Mucosa of descending colon (tissue), 3 donors: ENCODE data around the gene DLEC1. TPM values are rescaled to one million over a fixed set of nuclear protein-coding genes. Genes with fewer than 3 reads are reported as not detected.
A peak's percentile ranks its signal among the peaks of the same experiment; 100 is the strongest.

ENCODE experiments used
- ATAC-seq: fragments of 200-7000 bp; cut with Tn5 transposase; one replicate; pipeline ENCODE4 v1.9.1; 2020; ENCODE audit warnings: mild to moderate bottlenecking, moderate library complexity
- DNase-seq, 3 donors: peaks; one replicate each; pipeline ENCODE4 v3.0.0-alpha.2; 2020
- H3K36me3 ChIP-seq: fragments of 200-600 bp; one replicate; pipeline ENCODE4 v1.8.0; 2021; ENCODE audit warnings: low read depth, mild to moderate bottlenecking
- H3K4me1 ChIP-seq: fragments of 200-600 bp; one replicate; pipeline ENCODE4 v1.8.0; 2021; ENCODE audit warnings: low read depth, mild to moderate bottlenecking
- H3K4me3 ChIP-seq: fragments of 200-600 bp; one replicate; pipeline ENCODE4 v1.8.0; 2021; ENCODE audit warnings: mild to moderate bottlenecking
- H3K9me3 ChIP-seq: fragments of 200-600 bp; one replicate; pipeline ENCODE4 v1.8.0; 2021; ENCODE audit warnings: mild to moderate bottlenecking
- intact Hi-C, 2 donors: fragments of 100-400 bp; cut with DNase I in 1 of 2; cut with micrococcal nuclease in 1 of 2; formaldehyde crosslinking; loops; one replicate each; pipeline versions ENCODE4 v1.11.0 to v1.11.1; 2022; cut with DNase I, micrococcal nuclease
- total RNA-seq, 3 donors: library from RNA; stranded (reverse); fragmentation: NEBNext Ultra II Directional in 2 of 3; extraction: Animal tissue kit (Norgen Biotek cat#: 25700) in 2 of 3; gene quantifications; one replicate each; pipeline versions ENCODE4 v1.2.1 to v1.2.4, GENCODE V29; 2021 to 2023
- TF ChIP-seq, protein P1 (sequence below): fragments of 200-600 bp; IDR thresholded peaks from one replicate; pipeline ENCODE4 v1.8.0; 2022; ENCODE audit warnings: antibody characterized with exemption, mild to moderate bottlenecking
- donor health status: DM: no; HTN: no; CAD: no; lungs with moderate emphysema.
- donor health status: DM: no; HTN: no; CAD: no.
- donor health status: DM: no; HTN: yes; CAD: no.

The DLEC1 gene
- total RNA-seq, 3 donors from 2014 or later = 0.73 to 1.7 (median 1.5) TPM

DNA sequence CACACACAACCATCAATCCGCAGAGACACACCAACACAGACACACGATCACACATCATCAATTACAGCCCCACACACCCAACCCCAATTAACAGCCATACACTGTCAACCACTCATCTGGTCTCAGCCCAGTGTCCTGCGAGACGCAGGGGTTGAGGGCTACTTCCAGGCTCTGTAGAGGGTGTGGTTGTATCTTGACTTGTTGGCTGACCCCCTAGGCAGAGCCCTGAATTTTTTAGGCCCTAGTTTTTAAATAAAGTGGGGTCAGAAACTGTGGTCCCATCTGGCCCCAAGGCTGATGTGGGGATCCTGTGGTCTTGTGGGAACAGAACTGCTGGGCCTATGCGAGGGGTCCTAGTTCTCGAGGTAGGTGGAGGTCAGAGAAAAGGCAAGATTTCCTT lies 39.2 kb upstream of the DLEC1 start:
- no peak for ATAC-seq
- peak; percentile 17 to 26 (median 24) for DNase-seq
- no peaks in the 10 kb centered on the region for H3K9me3 ChIP-seq
- intact Hi-C loops = no loop called here
- H3K4me3 ChIP-seq = no peak overlapping the region
- peaks cover 40% of the 10 kb centered on the region for H3K4me1 ChIP-seq
- H3K36me3 ChIP-seq = no peaks in the 10 kb centered on the region
- TF ChIP-seq, protein P1, sequence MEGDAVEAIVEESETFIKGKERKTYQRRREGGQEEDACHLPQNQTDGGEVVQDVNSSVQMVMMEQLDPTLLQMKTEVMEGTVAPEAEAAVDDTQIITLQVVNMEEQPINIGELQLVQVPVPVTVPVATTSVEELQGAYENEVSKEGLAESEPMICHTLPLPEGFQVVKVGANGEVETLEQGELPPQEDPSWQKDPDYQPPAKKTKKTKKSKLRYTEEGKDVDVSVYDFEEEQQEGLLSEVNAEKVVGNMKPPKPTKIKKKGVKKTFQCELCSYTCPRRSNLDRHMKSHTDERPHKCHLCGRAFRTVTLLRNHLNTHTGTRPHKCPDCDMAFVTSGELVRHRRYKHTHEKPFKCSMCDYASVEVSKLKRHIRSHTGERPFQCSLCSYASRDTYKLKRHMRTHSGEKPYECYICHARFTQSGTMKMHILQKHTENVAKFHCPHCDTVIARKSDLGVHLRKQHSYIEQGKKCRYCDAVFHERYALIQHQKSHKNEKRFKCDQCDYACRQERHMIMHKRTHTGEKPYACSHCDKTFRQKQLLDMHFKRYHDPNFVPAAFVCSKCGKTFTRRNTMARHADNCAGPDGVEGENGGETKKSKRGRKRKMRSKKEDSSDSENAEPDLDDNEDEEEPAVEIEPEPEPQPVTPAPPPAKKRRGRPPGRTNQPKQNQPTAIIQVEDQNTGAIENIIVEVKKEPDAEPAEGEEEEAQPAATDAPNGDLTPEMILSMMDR = no peak

DNA sequence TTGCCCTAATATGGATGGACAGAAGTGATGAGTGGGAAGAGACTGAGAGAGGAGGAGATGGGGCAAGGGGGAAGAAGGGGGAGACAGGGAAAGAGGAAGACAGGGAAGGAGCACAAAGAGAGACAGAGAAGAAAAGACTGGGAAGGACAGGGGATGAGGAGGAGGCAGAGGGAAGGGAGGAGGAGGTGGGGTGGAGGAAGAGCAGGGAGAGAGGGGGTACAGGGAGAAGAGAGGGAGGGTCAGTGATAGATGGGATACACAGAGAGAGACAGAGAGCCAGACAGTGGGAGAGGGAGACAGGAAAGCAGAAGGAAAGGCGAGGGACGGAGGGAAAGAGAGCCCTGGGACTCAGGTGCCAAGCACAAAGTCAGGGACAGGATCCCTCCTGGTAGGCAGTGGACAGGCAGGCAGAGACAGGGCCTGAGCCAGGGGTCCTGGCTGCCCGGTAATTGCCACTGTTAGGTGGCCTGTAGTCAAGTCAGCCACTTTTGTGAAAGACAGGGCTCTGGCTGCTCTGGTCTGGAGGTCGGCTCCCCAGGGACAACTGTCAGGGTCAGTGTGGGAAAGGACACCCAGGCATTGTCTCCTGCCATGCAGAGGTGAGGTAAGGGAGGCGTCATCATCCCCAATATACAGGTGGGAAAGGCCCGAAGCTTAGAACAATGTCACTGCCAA lies 38.6 kb upstream of the DLEC1 start:
- no peak overlapping the region for H3K4me3 ChIP-seq
- TF ChIP-seq, protein P1 = no peak
- peaks cover 44% of the 10 kb centered on the region for H3K4me1 ChIP-seq
- no peaks in the 10 kb centered on the region for H3K9me3 ChIP-seq
- DNase-seq (peak; percentile 4 to 39 (median 18)), ATAC-seq (no peak)
- intact Hi-C loops = no loop called here
- no peaks in the 10 kb centered on the region for H3K36me3 ChIP-seq

DNA sequence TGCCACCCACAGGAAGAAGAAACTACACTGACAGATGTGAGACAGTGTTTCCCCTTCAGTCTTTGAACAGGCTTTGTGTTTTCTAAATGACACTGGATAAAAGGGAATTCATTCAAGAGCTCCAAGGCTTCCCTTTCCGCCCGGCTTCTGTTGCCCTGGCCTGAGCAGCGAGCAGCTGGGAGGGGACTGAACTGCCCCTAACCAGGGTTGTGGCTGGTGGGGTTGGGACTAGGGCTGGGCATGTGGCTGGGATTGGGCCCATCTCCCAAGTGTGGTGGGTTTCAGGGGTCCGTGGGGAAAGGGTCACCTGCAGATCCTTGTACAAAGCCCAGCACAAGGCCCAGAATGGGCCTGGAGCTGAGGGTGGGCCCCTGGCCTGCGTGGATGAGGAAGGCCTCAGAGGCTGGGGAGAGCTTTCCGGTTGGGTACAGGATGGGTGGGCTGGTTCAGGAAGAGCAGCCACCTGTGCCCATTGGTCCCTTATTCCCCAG lies 38.0 kb upstream of the DLEC1 start:
- Histone ChIP-seq H3K9me3 (no peaks in the 10 kb centered on the region), H3K4me1 (peaks cover 49% of the 10 kb centered on the region), H3K36me3 (no peaks in the 10 kb centered on the region), H3K4me3 (no peak overlapping the region)
- TF ChIP-seq, protein P1 = no peak
- ATAC-seq = no peak
- peak; percentile 5 to 42 (median 39) for DNase-seq
- intact Hi-C loops = no loop called here

DNA sequence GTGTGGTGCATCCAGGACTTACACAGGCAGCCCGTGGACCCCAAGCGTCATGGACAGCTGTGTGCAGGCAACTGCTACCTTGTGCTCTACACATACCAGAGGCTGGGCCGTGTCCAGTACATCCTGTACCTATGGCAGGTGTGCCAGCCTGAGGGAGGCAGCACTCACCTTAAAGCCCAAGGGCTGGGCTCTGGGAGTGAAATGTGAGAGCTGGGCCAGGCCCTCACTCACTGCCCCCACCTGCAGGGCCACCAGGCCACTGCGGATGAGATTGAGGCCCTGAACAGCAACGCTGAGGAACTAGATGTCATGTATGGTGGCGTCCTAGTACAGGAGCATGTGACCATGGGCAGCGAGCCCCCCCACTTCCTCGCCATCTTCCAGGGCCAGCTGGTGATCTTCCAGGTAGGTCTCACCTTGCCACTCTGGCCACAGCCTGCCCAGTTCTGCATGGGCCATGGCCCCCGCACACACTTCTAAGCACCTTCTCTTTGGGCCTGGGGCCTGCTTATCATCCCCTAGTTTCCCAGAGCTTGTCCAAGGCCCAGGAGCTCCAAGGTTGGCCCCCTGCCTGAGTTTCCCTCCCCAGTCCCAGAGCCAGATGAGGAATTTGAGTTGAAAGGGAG lies 37.4 kb upstream of the DLEC1 start:
- ATAC-seq (peak; percentile 1), DNase-seq (peak; percentile 15 to 62 (median 28))
- Histone ChIP-seq H3K36me3 (no peaks in the 10 kb centered on the region), H3K9me3 (no peaks in the 10 kb centered on the region), H3K4me1 (peaks cover 49% of the 10 kb centered on the region), H3K4me3 (no peak overlapping the region)
- intact Hi-C loops = no loop called here
- TF ChIP-seq, protein P1 = no peak

DNA sequence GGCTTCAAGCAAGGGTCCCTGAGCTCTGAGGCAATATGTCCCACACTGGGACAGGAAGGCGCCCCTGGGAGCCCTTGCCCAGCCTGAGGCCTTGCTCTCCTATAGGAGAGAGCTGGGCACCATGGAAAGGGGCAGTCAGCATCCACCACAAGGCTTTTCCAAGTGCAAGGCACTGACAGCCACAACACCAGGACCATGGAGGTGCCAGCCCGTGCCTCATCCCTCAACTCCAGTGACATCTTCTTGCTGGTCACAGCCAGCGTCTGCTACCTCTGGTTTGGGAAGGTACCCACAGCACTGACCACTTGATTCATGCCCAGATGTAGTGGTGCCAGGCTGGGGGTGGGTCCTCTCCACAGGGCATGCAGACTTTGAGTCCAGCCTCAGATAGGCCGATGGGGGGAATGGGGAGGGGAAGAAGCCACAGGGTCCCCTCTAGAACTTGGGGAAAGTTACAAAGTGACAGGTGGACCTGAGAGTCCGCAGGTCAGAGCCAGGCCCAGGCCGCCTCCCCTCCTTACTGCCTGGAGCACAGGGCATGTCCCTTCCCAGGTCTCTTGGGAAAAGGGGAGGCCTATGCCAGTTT lies 36.6 kb upstream of the DLEC1 start:
- H3K9me3 ChIP-seq = no peaks in the 10 kb centered on the region
- H3K4me3 ChIP-seq = no peak overlapping the region
- intact Hi-C loops = no loop called here
- H3K36me3 ChIP-seq = no peaks in the 10 kb centered on the region
- no peak for ATAC-seq
- TF ChIP-seq, protein P1 = no peak
- peaks cover 42% of the 10 kb centered on the region for H3K4me1 ChIP-seq
- peak in 2 of 3 donors; percentile 35 to 38 for DNase-seq
